Measurements from ENCODE around the gene FLT4. TPM values are rescaled to one million over a fixed set of nuclear protein-coding genes. Genes with fewer than 3 reads are reported as not detected.
A peak's percentile ranks its signal among the peaks of the same experiment; 100 is the strongest.

Gene FLT4
- polyA plus RNA-seq, 1 experiment: 0.27 TPM

DNA sequence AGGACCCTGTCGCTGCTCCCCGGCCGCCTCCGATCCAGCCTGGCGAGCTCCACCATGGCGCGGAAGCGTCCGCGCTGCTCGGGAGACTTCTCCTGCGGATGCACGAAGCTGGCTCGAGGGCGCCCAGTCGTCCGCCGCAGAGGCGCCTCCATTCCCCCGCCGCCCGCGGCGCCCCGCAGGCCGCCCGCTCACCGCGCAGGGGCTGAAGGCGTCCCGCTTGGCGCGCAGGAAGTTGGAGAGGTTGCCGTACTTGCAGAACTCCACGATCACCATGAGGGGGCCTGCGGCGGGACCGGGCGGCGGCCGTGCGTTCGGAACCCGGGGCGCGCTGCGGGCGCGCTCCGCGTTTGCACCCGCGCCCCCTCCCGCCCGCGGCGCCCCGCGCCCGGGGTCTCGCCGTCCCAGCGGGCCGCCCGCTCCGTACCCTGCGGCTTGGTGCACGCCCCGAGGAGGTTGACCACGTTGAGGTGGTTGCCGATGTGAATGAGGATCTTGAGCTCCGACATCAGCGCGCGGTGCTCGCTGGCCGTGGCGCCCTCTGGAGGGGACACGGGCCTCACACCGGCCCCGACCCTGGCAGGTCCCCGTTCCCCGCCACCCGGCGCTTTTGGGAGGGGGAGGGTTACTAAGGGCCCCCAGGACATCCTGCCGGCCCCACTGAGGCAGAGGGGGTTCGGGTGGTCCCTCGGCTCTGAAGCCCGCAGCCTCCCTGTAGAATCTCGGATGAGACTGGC lies 30.4 kb downstream of the FLT4 start:
- TF ChIP-seq, protein P1, sequence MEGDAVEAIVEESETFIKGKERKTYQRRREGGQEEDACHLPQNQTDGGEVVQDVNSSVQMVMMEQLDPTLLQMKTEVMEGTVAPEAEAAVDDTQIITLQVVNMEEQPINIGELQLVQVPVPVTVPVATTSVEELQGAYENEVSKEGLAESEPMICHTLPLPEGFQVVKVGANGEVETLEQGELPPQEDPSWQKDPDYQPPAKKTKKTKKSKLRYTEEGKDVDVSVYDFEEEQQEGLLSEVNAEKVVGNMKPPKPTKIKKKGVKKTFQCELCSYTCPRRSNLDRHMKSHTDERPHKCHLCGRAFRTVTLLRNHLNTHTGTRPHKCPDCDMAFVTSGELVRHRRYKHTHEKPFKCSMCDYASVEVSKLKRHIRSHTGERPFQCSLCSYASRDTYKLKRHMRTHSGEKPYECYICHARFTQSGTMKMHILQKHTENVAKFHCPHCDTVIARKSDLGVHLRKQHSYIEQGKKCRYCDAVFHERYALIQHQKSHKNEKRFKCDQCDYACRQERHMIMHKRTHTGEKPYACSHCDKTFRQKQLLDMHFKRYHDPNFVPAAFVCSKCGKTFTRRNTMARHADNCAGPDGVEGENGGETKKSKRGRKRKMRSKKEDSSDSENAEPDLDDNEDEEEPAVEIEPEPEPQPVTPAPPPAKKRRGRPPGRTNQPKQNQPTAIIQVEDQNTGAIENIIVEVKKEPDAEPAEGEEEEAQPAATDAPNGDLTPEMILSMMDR (IDR thresholded peaks at IDR 0.05; ENCODE audit: insufficient read depth, low read depth, low read length): peak; percentile 48

DNA sequence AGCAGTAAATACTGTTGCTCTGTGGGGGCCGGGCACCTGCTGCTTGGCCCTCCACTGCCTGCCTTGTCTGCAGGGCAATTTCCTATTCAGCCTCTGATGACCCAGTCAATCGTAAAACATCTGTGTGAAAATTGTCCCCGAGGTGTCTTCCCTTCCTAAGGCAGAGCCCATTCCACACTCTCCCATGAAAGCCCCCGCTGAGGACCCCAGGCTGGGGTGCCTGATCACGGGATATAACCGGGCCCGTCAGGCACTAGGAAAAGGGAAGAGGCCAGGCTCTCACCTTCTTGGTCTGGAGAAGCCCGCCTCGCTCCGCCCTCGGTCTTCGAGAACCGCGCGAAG lies 30.9 kb downstream of the FLT4 start:
- ChIA-PET CTCF (interaction anchor here (1.1 to 1.5 kb wide), 3 partner anchors 10 to 20 kb away, joined by 3 to 9 read pairs (median 7); no protein-coding TSS in a partner anchor), POLR2A (no interaction called here)
- no peaks in the 10 kb centered on the region for H3K27me3 ChIP-seq (ENCODE audit: control insufficient read depth, insufficient read depth, low read length)
- DNase-seq (ENCODE audit: low read depth): no peak
- no peaks in the 10 kb centered on the region for H3K36me3 ChIP-seq (ENCODE audit: control insufficient read depth, insufficient read depth, low read length)
- peak overlapping the region; percentile 21 for H3K4me3 ChIP-seq (ENCODE audit: low read depth, low read length)
- TF ChIP-seq, protein P1 (IDR thresholded peaks at IDR 0.05; ENCODE audit: insufficient read depth, low read depth, low read length): no peak

More for the DNA sequence above, 30.4 kb downstream of the FLT4 start:
- Histone ChIP-seq H3K4me3 (ENCODE audit: low read depth, low read length) (peak overlapping the region; percentile 25), H3K27me3 (ENCODE audit: control insufficient read depth, insufficient read depth, low read length) (no peaks in the 10 kb centered on the region), H3K36me3 (ENCODE audit: control insufficient read depth, insufficient read depth, low read length) (no peaks in the 10 kb centered on the region)
- no peak for DNase-seq (ENCODE audit: low read depth)
- CTCF ChIA-PET: interaction anchor here (0.6 to 1.5 kb wide), 5 partner anchors 10 to 56 kb away, joined by 3 to 9 read pairs (median 4); no protein-coding TSS in a partner anchor
- POLR2A ChIA-PET: no interaction called here

DNA sequence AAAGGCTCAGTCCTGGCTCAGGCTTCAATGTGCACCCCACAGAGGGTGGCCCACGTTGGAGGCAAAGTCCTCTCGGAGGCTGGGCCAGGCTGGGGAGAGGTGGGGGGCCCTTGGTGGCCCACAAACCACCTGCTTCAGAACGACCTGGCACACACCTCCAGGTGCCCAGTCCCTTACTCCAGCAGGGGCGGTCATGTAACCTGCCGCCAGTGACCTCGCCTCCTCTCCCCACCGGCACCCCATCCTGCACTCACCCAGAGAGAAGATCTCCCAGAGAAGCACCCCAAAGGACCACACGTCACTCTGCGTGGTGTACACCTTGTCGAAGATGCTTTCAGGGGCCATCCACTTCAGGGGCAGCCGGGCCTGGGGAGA lies 35.6 kb downstream of the FLT4 start:
- Histone ChIP-seq H3K36me3 (ENCODE audit: control insufficient read depth, insufficient read depth, low read length) (no peaks in the 10 kb centered on the region), H3K4me3 (ENCODE audit: low read depth, low read length) (no peak overlapping the region), H3K27me3 (ENCODE audit: control insufficient read depth, insufficient read depth, low read length) (no peaks in the 10 kb centered on the region)
- POLR2A ChIA-PET: no interaction called here
- no peak for DNase-seq (ENCODE audit: low read depth)
- TF ChIP-seq, protein P1 (IDR thresholded peaks at IDR 0.05; ENCODE audit: insufficient read depth, low read depth, low read length): no peak
- CTCF ChIA-PET: interaction anchor here (0.6 kb wide), 1 partner anchor 12 kb away, joined by 3 read pairs; no protein-coding TSS in a partner anchor

DNA sequence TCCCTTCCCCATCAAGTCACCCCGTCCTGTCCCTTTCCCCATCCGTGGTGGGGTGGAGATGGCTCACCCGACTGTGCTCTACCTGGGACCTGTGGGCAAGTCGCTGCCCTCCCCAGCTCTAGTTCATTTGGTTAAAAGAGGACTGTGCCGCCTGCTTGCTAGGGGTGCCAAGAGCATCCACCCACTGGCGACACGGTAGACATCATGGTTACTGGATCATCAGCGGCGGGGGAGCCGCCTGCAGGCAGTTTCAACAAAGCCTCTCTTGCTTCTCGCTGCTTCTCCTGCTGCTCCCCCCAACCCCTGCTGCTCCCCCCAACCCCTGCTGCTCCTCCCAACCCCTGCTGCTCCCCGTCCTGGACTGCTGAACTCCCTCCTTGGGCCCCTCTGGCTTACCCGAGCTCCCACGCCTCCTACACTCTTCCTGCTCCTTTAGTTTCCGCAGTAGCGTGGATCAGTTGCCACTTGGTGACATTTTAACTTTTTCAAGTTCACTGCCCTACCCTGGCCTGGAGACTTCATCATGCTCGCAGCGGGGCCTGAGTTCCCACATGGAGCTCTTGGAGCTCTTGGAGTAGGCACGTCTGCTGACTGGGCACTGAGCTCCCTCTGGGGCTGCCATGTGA lies 36.1 kb downstream of the FLT4 start:
- CTCF ChIA-PET: interaction anchor here (0.6 kb wide), 1 partner anchor 11 kb away, joined by 3 read pairs; no protein-coding TSS in a partner anchor
- DNase-seq (ENCODE audit: low read depth): no peak
- POLR2A ChIA-PET: no interaction called here
- Histone ChIP-seq H3K4me3 (ENCODE audit: low read depth, low read length) (no peak overlapping the region), H3K36me3 (ENCODE audit: control insufficient read depth, insufficient read depth, low read length) (no peaks in the 10 kb centered on the region), H3K27me3 (ENCODE audit: control insufficient read depth, insufficient read depth, low read length) (no peaks in the 10 kb centered on the region)
- TF ChIP-seq, protein P1 (IDR thresholded peaks at IDR 0.05; ENCODE audit: insufficient read depth, low read depth, low read length): no peak

DNA sequence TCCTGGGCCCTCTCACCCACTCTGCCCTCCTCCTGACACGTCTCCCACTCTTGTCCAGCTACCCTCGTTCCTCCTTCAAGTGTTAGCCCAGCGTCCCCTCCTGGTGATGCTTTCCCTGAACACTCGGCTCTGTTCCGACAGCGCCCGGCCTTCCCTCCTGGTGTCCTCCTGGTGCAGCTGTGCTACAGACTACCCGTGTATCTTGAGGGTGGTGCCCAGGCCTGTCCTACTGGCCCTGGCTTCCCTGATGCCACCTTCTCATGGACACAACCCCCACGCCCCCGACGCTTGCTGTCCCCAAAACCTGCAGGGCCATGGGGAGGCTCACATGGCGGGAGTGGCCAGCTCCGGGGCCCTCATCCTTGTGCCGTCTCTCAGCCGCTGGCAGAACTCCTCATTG lies 36.7 kb downstream of the FLT4 start:
- POLR2A ChIA-PET: no interaction called here
- DNase-seq (ENCODE audit: low read depth): no peak
- no peaks in the 10 kb centered on the region for H3K27me3 ChIP-seq (ENCODE audit: control insufficient read depth, insufficient read depth, low read length)
- CTCF ChIA-PET: no interaction called here
- no peaks in the 10 kb centered on the region for H3K36me3 ChIP-seq (ENCODE audit: control insufficient read depth, insufficient read depth, low read length)
- TF ChIP-seq, protein P1 (IDR thresholded peaks at IDR 0.05; ENCODE audit: insufficient read depth, low read depth, low read length): no peak
- no peak overlapping the region for H3K4me3 ChIP-seq (ENCODE audit: low read depth, low read length)
